ENCODE data around the gene PDE8A. TPM values are rescaled to one million over a fixed set of nuclear protein-coding genes. Genes with fewer than 3 reads are reported as not detected.

The PDE8A gene
- total and polyA plus RNA-seq, 2 donors (not counting 3 experiments of a cell fraction or from before 2014, with no cell fraction given): 21.3 to 45.7 TPM

GRCh38 chr15:85016275-85016674 lies 34.6 kb downstream of the PDE8A start:
- FAIRE-seq (no peak), DNase-seq (ENCODE audit: low read depth, low spot score) (no peak)
- TF ChIP-seq JUN (IDR thresholded peaks at IDR 0.05; ENCODE audit: borderline replicate concordance, insufficient read depth, insufficient read length, low read depth) (no peak), GATA2 (IDR thresholded peaks at IDR 0.05; ENCODE audit: insufficient read depth, insufficient read length, low read depth, low read length) (no peak), MAX (IDR thresholded peaks at IDR 0.05; ENCODE audit: insufficient read depth, insufficient read length) (no peak), CTCF (IDR thresholded peaks at IDR 0.05; ENCODE audit: extremely low read depth in 1 of 2, insufficient read depth in 1 of 2, low read depth in 1 of 2, low read length in 2 of 2) (no peak), MYC (IDR thresholded peaks at IDR 0.05; ENCODE audit: low read depth, low read length) (no peak), POLR2A (IDR thresholded peaks at IDR 0.05; ENCODE audit: low read depth, low read length) (no peak), EZH2 (IDR thresholded peaks at IDR 0.05; ENCODE audit: borderline replicate concordance, low read depth, low read length, severe bottlenecking) (no peak), POLR2AphosphoS5 (IDR thresholded peaks at IDR 0.05; ENCODE audit: insufficient read depth, low read depth, low read length) (no peak), FOS (IDR thresholded peaks at IDR 0.05; ENCODE audit: borderline replicate concordance, insufficient read depth, low read length) (no peak)
- Histone ChIP-seq H3K9me3 (replicated peaks; ENCODE audit: control insufficient read depth, insufficient read depth, low read length) (no peaks in the 10 kb centered on the region), H3K9me1 (replicated peaks; ENCODE audit: control insufficient read depth, extremely low read depth, insufficient read depth, low read length) (no peaks in the 10 kb centered on the region), H3K27me3 (ENCODE audit: control insufficient read depth in 2 of 2, insufficient read depth in 2 of 2, low read length in 2 of 2) (no peaks in the 10 kb centered on the region), H3K27ac (ENCODE audit: insufficient read depth, low read depth, low read length) (no peak overlapping the region), H3K9ac (replicated peaks; ENCODE audit: extremely low read depth, insufficient read depth, low read length) (no peak overlapping the region), H3K4me3 (replicated peaks in 1 of 3; ENCODE audit: insufficient read depth in 1 of 3, low read depth in 1 of 3, low read length in 3 of 3) (no peak overlapping the region), H2AFZ (ENCODE audit: low read depth, low read length) (no peak overlapping the region), H3K79me2 (ENCODE audit: control insufficient read depth, insufficient read depth, low read length) (peaks cover 27% of the 10 kb centered on the region), H3K4me2 (ENCODE audit: insufficient read depth, low read length) (no peak overlapping the region), H3K36me3 (ENCODE audit: control insufficient read depth in 2 of 2, extremely low read depth in 1 of 2, insufficient read depth in 2 of 2, low read length in 2 of 2) (no peaks in the 10 kb centered on the region), H4K20me1 (replicated peaks; ENCODE audit: control insufficient read depth, extremely low read depth, insufficient read depth, low read length) (no peaks in the 10 kb centered on the region), H3K4me1 (ENCODE audit: control insufficient read depth, extremely low read depth, insufficient read depth, low read length) (no peaks in the 10 kb centered on the region)
- dilution Hi-C loops (cut with MboI; ENCODE audit: extremely low pct_ligation_motif_present, low sequenced_read_pairs): no loop called here
- CTCF ChIA-PET: interaction anchor here (0.6 kb wide), 1 partner anchor 19 kb away, joined by 3 read pairs; no protein-coding TSS in a partner anchor
- intact Hi-C loops (cut with micrococcal nuclease): no loop called here
- POLR2A ChIA-PET: no interaction called here
- BruUV-seq (replicated peaks): no TSS peak
